PC-3 (cell line): ENCODE measurements around the gene GPX6.

ENCODE experiments used
- EZH2 ChIP-seq: fragments of 300-600 bp; sonication (generic); IDR thresholded peaks from one replicate; pipeline ENCODE4 v1.6.1; 2017; ENCODE audit warnings: antibody characterized with exemption, mild to moderate bottlenecking, low read length; ENCODE audit not compliant: unreplicated experiment
- EZH2phosphoT487 ChIP-seq: fragments of 300-600 bp; sonication (generic); IDR thresholded peaks from 2 replicates; pipeline ENCODE4 v1.6.1; 2018; ENCODE audit warnings: mild to moderate bottlenecking, antibody characterized with exemption, low read length, borderline replicate concordance
- TF ChIP-seq, protein P1 (sequence below): fragments of 300-600 bp; sonication (generic); conservative IDR thresholded peaks from 2 replicates; pipeline ENCODE4 v1.5.1; 2017; ENCODE audit warnings: antibody characterized with exemption, low read depth, mild to moderate bottlenecking, low read length

- TF ChIP-seq EZH2 (no peak), EZH2phosphoT487 (no peak)
- TF ChIP-seq, protein P1, sequence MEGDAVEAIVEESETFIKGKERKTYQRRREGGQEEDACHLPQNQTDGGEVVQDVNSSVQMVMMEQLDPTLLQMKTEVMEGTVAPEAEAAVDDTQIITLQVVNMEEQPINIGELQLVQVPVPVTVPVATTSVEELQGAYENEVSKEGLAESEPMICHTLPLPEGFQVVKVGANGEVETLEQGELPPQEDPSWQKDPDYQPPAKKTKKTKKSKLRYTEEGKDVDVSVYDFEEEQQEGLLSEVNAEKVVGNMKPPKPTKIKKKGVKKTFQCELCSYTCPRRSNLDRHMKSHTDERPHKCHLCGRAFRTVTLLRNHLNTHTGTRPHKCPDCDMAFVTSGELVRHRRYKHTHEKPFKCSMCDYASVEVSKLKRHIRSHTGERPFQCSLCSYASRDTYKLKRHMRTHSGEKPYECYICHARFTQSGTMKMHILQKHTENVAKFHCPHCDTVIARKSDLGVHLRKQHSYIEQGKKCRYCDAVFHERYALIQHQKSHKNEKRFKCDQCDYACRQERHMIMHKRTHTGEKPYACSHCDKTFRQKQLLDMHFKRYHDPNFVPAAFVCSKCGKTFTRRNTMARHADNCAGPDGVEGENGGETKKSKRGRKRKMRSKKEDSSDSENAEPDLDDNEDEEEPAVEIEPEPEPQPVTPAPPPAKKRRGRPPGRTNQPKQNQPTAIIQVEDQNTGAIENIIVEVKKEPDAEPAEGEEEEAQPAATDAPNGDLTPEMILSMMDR: no peak
Measured at GRCh38 chr6:28523241-28523622, 7.6 kb upstream of the GPX6 start.
